GM18909 (cell line): ENCODE results near the gene MMP8.

Experiments
- ATAC-seq: cut with Tn5 transposase; IDR thresholded peaks from one replicate; pipeline ENCODE4 v1.9.1; 2021; ENCODE audit warnings: mild to moderate bottlenecking; ENCODE audit not compliant: unreplicated experiment, poor library complexity

The MMP8 gene

GRCh38 chr11:102666331-102666957 lies 58.3 kb downstream of the MMP8 start:
- ATAC-seq: peak; percentile 57

- no peak for ATAC-seq
These were observed 60.6 kb downstream of the MMP8 start for GRCh38 chr11:102664001-102664752.

DNA sequence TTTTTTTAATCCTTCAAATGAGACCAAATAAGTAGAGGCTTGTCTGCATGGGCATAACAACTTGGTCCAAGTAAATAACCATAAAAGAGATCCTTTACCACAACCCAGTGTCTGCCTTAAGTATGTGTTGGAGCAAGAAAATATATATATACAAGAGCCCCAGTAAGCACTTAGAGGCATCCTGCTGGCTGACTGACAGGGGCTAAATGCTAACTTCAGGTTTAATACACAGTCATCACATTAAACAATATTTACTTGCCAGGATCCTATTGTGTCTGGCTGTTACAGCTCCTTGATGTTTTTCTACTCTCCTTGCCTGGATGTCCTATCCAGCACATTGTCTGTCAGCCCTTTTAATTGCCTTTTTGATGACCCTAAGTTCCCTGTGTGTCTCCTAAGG lies 62.1 kb downstream of the MMP8 start:
- no peak for ATAC-seq
